GM18951 (cell line): ENCODE data around the gene PLEK2.
"Not testable (repeated sequence)": the region's sequence is repeated elsewhere in the genome, so short reads cannot be mapped to it uniquely, and the experiment has no call there.

Source experiments
- POLR2A ChIP-seq: IDR thresholded peaks from 4 replicates; pipeline ENCODE4 v1.6.1; 2011; ENCODE audit warnings: mild to moderate bottlenecking; ENCODE audit not compliant: insufficient read length, insufficient read depth; ENCODE audit errors: extremely low read depth
- in situ Hi-C: fragments of 300-500 bp; cut with MboI; formaldehyde crosslinking; loops from one replicate; pipeline ENCODE4 v1.12.0; 2022; ENCODE audit warnings: low sequenced_read_pairs, mixed read lengths, inconsistent platforms; ENCODE audit not compliant: unreplicated experiment

Gene PLEK2, protein sequence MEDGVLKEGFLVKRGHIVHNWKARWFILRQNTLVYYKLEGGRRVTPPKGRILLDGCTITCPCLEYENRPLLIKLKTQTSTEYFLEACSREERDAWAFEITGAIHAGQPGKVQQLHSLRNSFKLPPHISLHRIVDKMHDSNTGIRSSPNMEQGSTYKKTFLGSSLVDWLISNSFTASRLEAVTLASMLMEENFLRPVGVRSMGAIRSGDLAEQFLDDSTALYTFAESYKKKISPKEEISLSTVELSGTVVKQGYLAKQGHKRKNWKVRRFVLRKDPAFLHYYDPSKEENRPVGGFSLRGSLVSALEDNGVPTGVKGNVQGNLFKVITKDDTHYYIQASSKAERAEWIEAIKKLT

GRCh38 chr14:67411820-67412421 lies at the start of gene PLEK2:
PLEK2 (minus strand) TSS chr14:67412165; CDS start chr14:67412059, 106 bp downstream.
- TF ChIP-seq POLR2A = no peak
- in situ Hi-C loops = no loop called here

DNA sequence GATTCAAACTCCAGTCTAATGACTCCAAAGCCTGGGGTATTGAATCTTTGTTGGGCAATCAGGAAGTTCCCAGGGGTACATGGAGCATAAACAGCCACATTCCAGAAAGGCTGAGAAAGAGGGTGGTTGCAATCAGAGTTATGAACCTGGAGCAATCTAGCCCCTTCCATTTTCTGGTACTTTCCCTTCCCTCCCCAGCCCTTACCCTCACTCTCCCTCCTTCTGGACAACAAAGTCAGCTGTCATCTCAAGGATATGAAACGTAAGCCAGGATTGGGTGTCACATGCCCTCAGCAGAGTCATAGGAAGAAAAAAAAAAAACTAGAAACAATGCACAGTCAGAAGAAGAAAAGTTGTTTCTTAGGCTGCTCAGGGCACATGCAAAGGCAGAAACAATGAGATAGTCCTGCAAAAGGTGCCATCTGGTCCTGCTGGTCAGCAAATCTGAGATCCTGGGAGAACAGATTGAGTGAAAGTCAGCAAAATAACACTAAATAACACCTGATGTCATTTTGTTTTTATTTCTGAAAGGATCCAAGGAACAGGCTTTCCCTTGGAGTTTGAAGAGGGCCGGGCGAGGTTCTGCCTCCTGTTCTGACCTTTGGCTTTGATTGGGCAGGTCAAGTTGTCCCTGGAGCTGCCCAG lies 49.5 kb upstream of the PLEK2 start:
- TF ChIP-seq POLR2A = no peak
- in situ Hi-C loops = no loop called here

DNA sequence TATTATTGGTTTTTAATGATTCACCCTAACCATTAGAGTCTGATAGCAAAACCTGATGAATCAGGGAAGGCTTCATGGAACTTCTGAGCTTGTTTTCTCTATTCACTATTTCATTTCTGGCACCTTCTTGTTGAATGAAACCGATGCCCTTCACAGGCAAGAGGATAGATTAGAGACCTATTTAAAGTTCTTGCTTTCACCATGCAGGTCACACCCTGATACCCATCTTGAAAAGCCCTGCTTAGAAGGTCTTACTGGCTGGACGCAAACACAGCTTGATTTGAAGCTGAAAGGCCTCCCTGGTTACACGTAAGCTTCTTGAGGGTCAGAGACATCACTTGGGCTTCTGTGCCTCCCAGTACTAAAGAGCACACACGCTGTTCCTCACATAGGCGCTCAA lies 47.4 kb upstream of the PLEK2 start:
- no peak for TF ChIP-seq POLR2A
- in situ Hi-C loops = no loop called here

GRCh38 chr14:67457782-67458181 lies 45.8 kb upstream of the PLEK2 start:
- in situ Hi-C loops = no loop called here
- no peak for TF ChIP-seq POLR2A

GRCh38 chr14:67456732-67457131 lies 44.8 kb upstream of the PLEK2 start:
- TF ChIP-seq POLR2A = no peak
- in situ Hi-C loops = no loop called here

DNA sequence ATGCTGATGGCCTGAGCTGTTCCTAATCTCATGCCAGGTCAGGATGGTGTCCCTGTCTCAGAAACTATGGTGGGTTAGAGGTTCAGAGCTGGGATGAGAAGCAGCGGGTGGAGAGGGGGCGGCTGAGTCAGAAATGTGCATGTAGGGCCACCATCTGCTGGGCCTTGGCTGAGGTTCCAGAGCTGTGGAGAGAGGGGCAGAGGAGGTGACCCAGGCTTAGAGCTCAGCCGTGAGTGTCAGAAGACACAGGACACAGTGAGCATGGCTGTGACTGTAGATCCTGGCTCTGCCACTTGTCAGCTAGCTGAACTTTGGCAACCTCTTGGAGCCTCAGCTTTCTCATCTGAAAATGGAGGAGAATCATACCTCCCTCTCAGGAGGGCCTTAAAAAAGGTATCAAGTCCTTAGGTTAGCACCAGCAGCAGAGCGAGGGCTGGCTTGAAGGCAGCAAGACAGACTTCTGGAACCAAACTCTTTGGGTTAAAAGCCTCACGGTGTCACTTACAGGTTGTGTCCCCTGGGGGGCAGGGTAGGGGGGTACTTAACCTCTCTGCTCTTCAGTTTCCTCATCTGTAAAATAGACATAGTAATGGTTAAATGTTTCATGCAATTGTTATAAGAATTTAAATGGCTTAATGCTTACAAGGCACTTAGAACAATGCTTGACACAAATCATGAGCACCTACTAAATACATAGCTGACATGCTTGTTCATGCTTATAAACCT lies 41.8 kb upstream of the PLEK2 start:
- no peak for TF ChIP-seq POLR2A
- in situ Hi-C loops = no loop called here

DNA sequence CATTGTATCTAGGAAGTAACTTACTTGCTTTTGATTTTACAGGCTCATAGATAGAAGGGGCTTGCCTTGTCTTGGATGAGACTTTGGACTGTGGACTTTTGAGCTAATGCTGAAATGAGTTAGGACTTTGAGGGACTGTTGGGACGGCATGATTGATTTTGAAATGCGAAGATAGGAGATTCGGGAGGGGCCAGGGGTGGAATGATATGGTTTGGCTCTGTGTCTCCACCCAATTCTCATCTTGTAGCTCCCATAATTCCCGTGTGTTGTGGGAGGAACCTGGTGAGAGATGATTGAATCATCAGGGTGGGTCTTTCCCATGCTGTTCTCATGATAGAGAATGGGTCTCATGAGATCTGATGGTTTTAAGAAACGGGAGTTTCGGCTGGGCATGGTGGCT lies 39.7 kb upstream of the PLEK2 start:
- in situ Hi-C loops = not testable (repeated sequence)

DNA sequence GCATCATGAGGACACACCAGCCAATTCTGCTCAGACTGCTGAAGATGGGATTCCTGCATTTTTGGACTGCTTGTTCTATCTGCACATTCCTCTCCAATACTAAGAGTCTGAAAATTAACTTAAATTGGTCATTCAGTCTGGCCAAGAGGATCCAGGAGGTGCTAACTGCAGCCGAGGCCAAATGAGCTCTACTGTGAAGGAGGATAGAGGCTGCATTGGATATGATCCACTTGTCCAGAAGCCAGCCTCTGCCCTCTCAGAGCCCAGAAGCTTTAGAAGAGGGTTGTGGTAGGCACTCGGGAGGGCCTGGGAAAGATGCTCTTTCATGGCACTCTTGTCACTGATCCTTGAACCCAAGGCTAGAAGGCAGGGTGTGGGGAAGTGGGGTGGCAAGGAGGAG lies 37.1 kb upstream of the PLEK2 start:
- no peak for TF ChIP-seq POLR2A
- in situ Hi-C loops = no loop called here

DNA sequence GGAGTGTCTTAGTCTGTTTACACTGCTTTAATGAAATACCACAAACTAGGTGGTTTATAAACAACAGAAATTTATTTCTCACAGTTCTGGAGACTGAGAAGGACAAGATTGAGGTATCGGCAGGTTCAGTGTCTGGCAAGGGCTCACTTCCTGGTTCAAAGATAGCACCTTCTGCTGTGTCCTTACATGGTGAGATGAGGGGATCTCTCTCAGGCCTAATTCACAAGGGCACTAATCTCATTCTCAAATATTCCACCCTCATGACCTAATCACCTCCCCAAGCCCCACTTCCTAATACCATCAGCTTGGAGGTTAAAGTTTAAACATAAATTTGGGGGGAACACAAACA lies 35.0 kb upstream of the PLEK2 start:
- in situ Hi-C loops = no loop called here
- no peak for TF ChIP-seq POLR2A

GRCh38 chr14:67446371-67447032 lies 34.5 kb upstream of the PLEK2 start:
- TF ChIP-seq POLR2A = no peak
- in situ Hi-C loops = no loop called here

- TF ChIP-seq POLR2A = no peak
- in situ Hi-C loops = no loop called here
Measured at GRCh38 chr14:67444395-67444794, 32.4 kb upstream of the PLEK2 start.

GRCh38 chr14:67442139-67442906 lies 30.4 kb upstream of the PLEK2 start:
- in situ Hi-C loops = no loop called here

DNA sequence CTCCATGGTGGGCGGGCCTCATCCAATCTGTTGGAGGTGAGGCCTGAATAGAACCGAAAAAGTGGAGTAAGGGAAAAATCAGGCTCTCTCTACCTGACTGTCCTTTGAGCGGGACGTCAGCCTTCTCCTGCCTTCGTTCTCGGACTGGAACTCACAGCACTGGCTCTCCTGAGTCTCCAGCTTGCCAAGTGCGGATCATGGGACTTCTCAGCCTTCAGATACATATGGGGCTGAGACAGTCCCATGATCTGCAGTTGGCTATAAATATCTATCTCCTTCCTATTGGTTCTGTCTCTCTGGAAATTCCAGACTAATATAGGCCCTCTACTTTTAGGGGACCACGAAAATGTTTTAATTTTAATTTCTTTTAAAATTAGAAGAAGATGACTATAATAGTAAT lies 29.7 kb upstream of the PLEK2 start:
- in situ Hi-C loops = no loop called here
- no peak for TF ChIP-seq POLR2A

More at GRCh38 chr14:67442139-67442906, 30.4 kb upstream of the PLEK2 start:
- TF ChIP-seq POLR2A = no peak

DNA sequence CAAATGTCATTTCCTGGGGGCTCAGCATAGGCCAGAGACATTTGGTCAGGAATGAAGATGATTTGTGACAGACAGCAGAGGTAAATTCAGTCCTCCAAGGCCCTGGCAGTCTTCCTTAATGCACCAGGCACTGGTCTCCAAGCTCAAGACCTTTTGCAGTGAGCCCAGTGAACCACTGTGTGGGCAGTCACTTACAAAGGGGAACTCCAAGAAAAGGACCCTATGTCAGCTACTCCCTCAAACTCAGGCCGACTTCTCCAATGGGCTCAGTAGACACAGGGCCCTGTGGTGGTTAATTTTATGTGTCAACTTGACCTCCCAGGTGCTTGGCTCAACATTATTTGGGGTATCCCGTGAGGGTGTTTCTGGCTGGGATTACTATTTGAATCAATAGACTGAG lies 29.3 kb upstream of the PLEK2 start:
- in situ Hi-C loops = no loop called here
- no peak for TF ChIP-seq POLR2A
